ENCODE data around the gene CCL22.

- TF ChIP-seq POLR2A (IDR thresholded peaks at IDR 0.05) (no peak), CTCF (IDR thresholded peaks at IDR 0.05) (no peak)
Measured at GRCh38 chr16:57373117-57373947, 14.7 kb downstream of the CCL22 start.

Measured in adrenal gland (tissue), 5 donors.